ENCODE data around the gene ARID1B. TPM values are rescaled to one million over a fixed set of nuclear protein-coding genes. Genes with fewer than 3 reads are reported as not detected.

Gene ARID1B
- total RNA-seq, 1 experiment from 2014 or later = 35.6 TPM

- RAD21 ChIA-PET (ENCODE audit: low non-redundant PET in 1 of 2, low total read pairs in 2 of 2, uncharacterized antibody in 2 of 2, unreplicated experiment in 2 of 2) = no interaction called here
Measured at GRCh38 chr6:157152556-157152955, 375.4 kb downstream of the ARID1B start.

More at GRCh38 chr6:157152556-157152955, 375.4 kb downstream of the ARID1B start:
- Histone ChIP-seq H3K36me3 (ENCODE audit: control insufficient read depth in 1 of 2, insufficient read depth in 2 of 2, low read length in 2 of 2) (no peaks in the 10 kb centered on the region), H4K20me1 (ENCODE audit: insufficient read depth) (no peaks in the 10 kb centered on the region), H3K9me3 (ENCODE audit: control insufficient read depth in 1 of 2, insufficient read depth in 1 of 2, low read depth in 1 of 2, low read length in 2 of 2) (no peaks in the 10 kb centered on the region), H3K4me2 (ENCODE audit: low read length) (no peak overlapping the region), H3K79me2 (ENCODE audit: insufficient read depth, low read length) (no peaks in the 10 kb centered on the region), H3K9me2 (ENCODE audit: insufficient read depth) (no peaks in the 10 kb centered on the region), H3K27me3 (ENCODE audit: insufficient read depth, low read length) (no peaks in the 10 kb centered on the region), H3K9ac (ENCODE audit: low read length) (no peak overlapping the region), H2AFZ (ENCODE audit: low read depth, low read length, poor library complexity, severe bottlenecking) (no peak overlapping the region), H3K4me1 (ENCODE audit: control insufficient read depth in 1 of 2, insufficient read depth in 2 of 2, low read length in 2 of 2) (peaks cover 19 to 20% of the 10 kb centered on the region in 2 experiments), H3K4me3 (replicated peaks in 1 of 2; ENCODE audit: low read depth in 1 of 2, low read length in 2 of 2) (no peak overlapping the region), H3K27ac (ENCODE audit: low read depth, low read length) (no peak overlapping the region)
- no peak for ATAC-seq
- TF ChIP-seq, protein P1, sequence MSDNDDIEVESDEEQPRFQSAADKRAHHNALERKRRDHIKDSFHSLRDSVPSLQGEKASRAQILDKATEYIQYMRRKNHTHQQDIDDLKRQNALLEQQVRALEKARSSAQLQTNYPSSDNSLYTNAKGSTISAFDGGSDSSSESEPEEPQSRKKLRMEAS (IDR thresholded peaks at IDR 0.05) = no peak
- TF ChIP-seq TCF7L2 (IDR thresholded peaks at IDR 0.05; ENCODE audit: borderline replicate concordance, extremely low read depth, insufficient read depth, insufficient read length) (no peak), POLR2AphosphoS5 (IDR thresholded peaks at IDR 0.05; ENCODE audit: low read depth, low read length) (no peak), CEBPB (IDR thresholded peaks at IDR 0.05; ENCODE audit: low read depth) (no peak), ELF1 (IDR thresholded peaks at IDR 0.05; ENCODE audit: borderline replicate concordance, low read depth) (no peak), ZNF274 (IDR thresholded peaks at IDR 0.05; ENCODE audit: low read depth, low read length) (no peak), ZFX (IDR thresholded peaks at IDR 0.05) (no peak), CTCF (IDR thresholded peaks at IDR 0.05 in 2 of 3, conservative IDR thresholded peaks at IDR 0.05 in 1 of 3; ENCODE audit: borderline replicate concordance in 1 of 3, insufficient read depth in 1 of 3, low read depth in 2 of 3, low read length in 2 of 3) (no peak), EZH2phosphoT487 (IDR thresholded peaks at IDR 0.05; ENCODE audit: borderline replicate concordance) (no peak), JUND (IDR thresholded peaks at IDR 0.05) (no peak), YY1 (IDR thresholded peaks at IDR 0.05; ENCODE audit: extremely low read depth, insufficient replicate concordance, low read depth, low read length) (no peak), FOSL1 (IDR thresholded peaks at IDR 0.05; ENCODE audit: low read depth) (no peak), POLR2A (IDR thresholded peaks at IDR 0.05; ENCODE audit: borderline replicate concordance, extremely low read depth, insufficient read depth, insufficient read length) (no peak), REST (IDR thresholded peaks at IDR 0.05; ENCODE audit: low read depth) (no peak)
- TF ChIP-seq, protein P2, sequence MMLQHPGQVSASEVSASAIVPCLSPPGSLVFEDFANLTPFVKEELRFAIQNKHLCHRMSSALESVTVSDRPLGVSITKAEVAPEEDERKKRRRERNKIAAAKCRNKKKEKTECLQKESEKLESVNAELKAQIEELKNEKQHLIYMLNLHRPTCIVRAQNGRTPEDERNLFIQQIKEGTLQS (IDR thresholded peaks at IDR 0.05) = no peak
- POLR2A ChIA-PET = no interaction called here
- no peak for DNase-seq (ENCODE audit: low read depth, low spot score)
- intact Hi-C loops (cut with micrococcal nuclease) = no loop called here
- CTCF ChIA-PET = no interaction called here
- no TSS peak for BruUV-seq (replicated peaks)
